GM12878 (cell line): ENCODE measurements around the gene CDC42BPA. TPM values are rescaled to one million over a fixed set of nuclear protein-coding genes. Genes with fewer than 3 reads are reported as not detected.

Experiments used
- ATAC-seq: fragments of 200-7000 bp; cut with Tn5 transposase; 3 replicates; pipeline ENCODE4 v1.9.1; 2020; ENCODE audit warnings: mild to moderate bottlenecking, moderate library complexity
- BruUV-seq: library from RNA; stranded (reverse); fragments of 400-500 nt; replicated peaks from 2 replicates; lab custom pipeline; 2021; lab: Mats Ljungman, UMichigan
- CTCF ChIA-PET: fragments of 300-600 bp; sonication (Branson Sonifier 250); formaldehyde crosslinking; extraction: SDS; loops from one replicate; lab custom pipeline; 2021; ENCODE audit warnings: inconsistent platforms; lab: Yijun Ruan, JAX
- POLR2A ChIA-PET: fragments of 350-600 bp; formaldehyde crosslinking; extraction: SDS; loops from one replicate; lab custom pipeline; 2021; ENCODE audit warnings: inconsistent platforms; lab: Charles Lee
- RAD21 ChIA-PET: fragments of 300-600 bp; sonication (Branson Sonifier 250); formaldehyde crosslinking; loops from one replicate; lab custom pipeline; 2023; ENCODE audit warnings: antibody characterized with exemption; ENCODE audit not compliant: unreplicated experiment; lab: Charles Lee
- SMC1A ChIA-PET: fragments of 300-600 bp; sonication (Branson Sonifier 250); formaldehyde crosslinking; loops from one replicate; lab custom pipeline; 2023; ENCODE audit not compliant: unreplicated experiment, uncharacterized antibody; lab: Charles Lee
- DNase-seq: peaks from one replicate; pipeline ENCODE4 v3.0.0-alpha.2; 2011; ENCODE audit warnings: low read depth, low spot score
- FAIRE-seq: peaks from 3 replicates; lab custom pipeline; 2011; peaks lifted over from hg19 to GRCh38; lab: Jason Lieb, UNC
- H2AFZ ChIP-seq: 2 replicates; pipeline ENCODE4 v1.6.0; 2011; ENCODE audit warnings: low read depth, low read length, control low read depth; ENCODE audit not compliant: control insufficient read depth
- H3K27ac ChIP-seq: 2 replicates; pipeline ENCODE4 v1.5.1; 2011; ENCODE audit warnings: control low read depth; ENCODE audit not compliant: control insufficient read depth, insufficient read depth
- H3K27me3 ChIP-seq, 2 experiments: replicated peaks in 1 of 2; 2 replicates each; pipeline versions ENCODE4 v1.6.0 to v1.6.1; 2011; ENCODE audit warnings: low read length in 1 of 2; ENCODE audit not compliant: control insufficient read depth in 2 of 2, insufficient read depth in 2 of 2
- H3K36me3 ChIP-seq, 2 experiments: 2 replicates each; pipeline ENCODE4 v1.5.1; 2011; ENCODE audit warnings: low read length in 1 of 2; ENCODE audit not compliant: control insufficient read depth in 2 of 2, insufficient read depth in 2 of 2
- H3K4me1 ChIP-seq: 2 replicates; pipeline ENCODE4 v1.6.1; 2011; ENCODE audit warnings: mild to moderate bottlenecking, low read length, moderate library complexity, mixed read lengths; ENCODE audit not compliant: control insufficient read depth, insufficient read depth
- H3K4me2 ChIP-seq: 2 replicates; pipeline ENCODE4 v1.6.0; 2011; ENCODE audit warnings: control low read depth; ENCODE audit not compliant: control insufficient read depth, insufficient read depth
- H3K4me3 ChIP-seq: fragments of 200-600 bp; sonication (generic); 2 replicates; pipeline ENCODE4 v1.5.1; 2016
- H3K79me2 ChIP-seq: 2 replicates; pipeline ENCODE4 v1.6.0; 2011; ENCODE audit warnings: low read length; ENCODE audit not compliant: control insufficient read depth, insufficient read depth
- H3K9ac ChIP-seq: 2 replicates; pipeline ENCODE4 v1.8.0; 2011; ENCODE audit warnings: low read length, control low read depth, mixed read lengths; ENCODE audit not compliant: control insufficient read depth, insufficient read depth
- H3K9me3 ChIP-seq: replicated peaks from 3 replicates; pipeline ENCODE4 v1.5.1; 2011; ENCODE audit warnings: mild to moderate bottlenecking, low read length; ENCODE audit not compliant: control insufficient read depth, insufficient read depth
- H4K20me1 ChIP-seq: 2 replicates; pipeline ENCODE4 v1.6.0; 2011; ENCODE audit not compliant: control insufficient read depth, insufficient read depth
- CUX1 ChIP-seq: IDR thresholded peaks from 2 replicates; pipeline ENCODE4 v1.6.1; 2012; ENCODE audit warnings: improper control_type of control experiment, low read depth, low read length; ENCODE audit not compliant: insufficient replicate concordance
- E4F1 ChIP-seq: fragments of 450-650 bp; IDR thresholded peaks from 2 replicates; pipeline ENCODE4 v1.6.1; 2018; ENCODE audit warnings: borderline replicate concordance, mild to moderate bottlenecking; ENCODE audit not compliant: partially characterized antibody
- MEF2B ChIP-seq: fragments of 450-650 bp; IDR thresholded peaks from 2 replicates; pipeline ENCODE4 v1.6.1; 2018; ENCODE audit warnings: mild to moderate bottlenecking, moderate library complexity; ENCODE audit not compliant: partially characterized antibody, poor library complexity, severe bottlenecking
- MXI1 ChIP-seq: fragments of 150-350 bp; IDR thresholded peaks from 2 replicates; pipeline ENCODE4 v1.6.1; 2011; ENCODE audit warnings: low read depth, mild to moderate bottlenecking, inconsistent platforms, low read length, improper control_type of control experiment
- MYB ChIP-seq: fragments of 150-350 bp; IDR thresholded peaks from 2 replicates; pipeline ENCODE4 v1.6.1; 2014; ENCODE audit warnings: mild to moderate bottlenecking, low read depth, low read length, borderline replicate concordance
- NR2C1 ChIP-seq: fragments of 450-650 bp; IDR thresholded peaks from 2 replicates; pipeline ENCODE4 v1.6.1; 2017; ENCODE audit warnings: antibody characterized with exemption, mild to moderate bottlenecking, moderate library complexity
- SIN3A ChIP-seq: IDR thresholded peaks from 2 replicates; pipeline ENCODE4 v1.6.1; 2012; ENCODE audit warnings: low read depth, low read length, improper control_type of control experiment
- ZBTB11 ChIP-seq: fragments of 450-650 bp; formaldehyde crosslinking; IDR thresholded peaks from 2 replicates; pipeline ENCODE4 v1.5.0; 2022; ENCODE audit warnings: mild to moderate bottlenecking, missing genetic modification characterization
- ZNF24 ChIP-seq: fragments of 450-650 bp; IDR thresholded peaks from 2 replicates; pipeline ENCODE4 v1.6.1; 2017; ENCODE audit warnings: antibody characterized with exemption, mild to moderate bottlenecking
- WGBS: methylation state at CpG from one replicate; pipeline ENCODE4 v1.1.6; 2016; ENCODE audit warnings: low lambda C conversion rate; ENCODE audit not compliant: insufficient replicate concordance, insufficient coverage; ENCODE audit errors: missing lambda C conversion rate; 5-methylcytosine and 5-hydroxymethylcytosine counted together
- in situ Hi-C: fragments of 300-500 bp; cut with MboI; formaldehyde crosslinking; loops from 9 replicates; pipeline ENCODE4 v1.14.3; 2018; ENCODE audit warnings: mixed read lengths
- intact Hi-C: fragments of 100-400 bp; cut with micrococcal nuclease; formaldehyde crosslinking; loops from one replicate; pipeline ENCODE4 v1.14.2; 2022; ENCODE audit not compliant: unreplicated experiment
- polyA plus RNA-seq, 11 experiments: library from polyadenylated mRNA; depleted of rRNA in 4 of 11; unstranded in 6 of 11; stranded (reverse) in 5 of 11; fragments of >200 nt; fragmentation: Nextera tagmentation in 4 of 11; fragmentation: Illumina TruSeq in 1 of 11; extraction: Ambion mirVana in 4 of 11; extraction: Trizol in 1 of 11; gene quantifications; 1 replicate in 1 of 11; 2 replicates in 10 of 11; pipeline versions ENCODE4 v1.2.1 to v1.2.3, GENCODE V29; 2011 to 2016; ENCODE audit warnings: inconsistent platforms in 2 of 11, missing spikeins in 2 of 11, low read depth in 1 of 11
- total RNA-seq, 4 experiments: library from RNA; depleted of rRNA in 3 of 4; stranded (reverse); fragments of >200 nt in 3 of 4; fragmentation: Illumina TruSeq in 1 of 4; extraction: Trizol in 1 of 4; gene quantifications; 2 replicates each; pipeline versions ENCODE4 v1.2.1 to v1.2.3, GENCODE V29; 2013 to 2021

CDC42BPA gene
- total and polyA plus RNA-seq, 10 of the 15 experiments (the other 5 are each of a cell fraction or from before 2014, with no cell fraction given): 0.02 to 0.52 (median 0.10) TPM

- intact Hi-C loops (no loop called here), in situ Hi-C loops (no loop called here)
- Histone ChIP-seq H3K27ac (no peak overlapping the region), H3K4me1 (no peaks in the 10 kb centered on the region), H3K9ac (no peak overlapping the region), H4K20me1 (no peaks in the 10 kb centered on the region), H3K27me3 (no peaks in the 10 kb centered on the region), H3K36me3 (peaks cover 2 to 3% of the 10 kb centered on the region in 2 experiments; a peak in 3 of 4 replicates), H3K4me3 (no peak overlapping the region), H3K9me3 (no peaks in the 10 kb centered on the region), H3K4me2 (no peak overlapping the region), H2AFZ (no peak overlapping the region), H3K79me2 (no peaks in the 10 kb centered on the region)
- BruUV-seq: no TSS peak
- ChIA-PET POLR2A (no interaction called here), RAD21 (interaction anchor here (1.3 kb wide), 1 partner anchor 11 kb away, joined by 3 read pairs; no protein-coding TSS in a partner anchor), CTCF (interaction anchor here (0.7 kb wide), 1 partner anchor 436 kb away, joined by 3 read pairs; no protein-coding TSS in a partner anchor), SMC1A (no interaction called here)
- no peak for DNase-seq
- 75% methylated on average over 18 of the region's 18 CpGs for WGBS
- no peak for FAIRE-seq
- ATAC-seq: no peak
- TF ChIP-seq CUX1: no peak
- no peak for TF ChIP-seq ZBTB11 (CRISPR knock-in tag)
- TF ChIP-seq NR2C1: no peak
- TF ChIP-seq SIN3A: no peak
- no peak for TF ChIP-seq ZNF24
- no peak for TF ChIP-seq MEF2B
- TF ChIP-seq MYB: no peak
- no peak for TF ChIP-seq MXI1
- no peak for TF ChIP-seq E4F1
Measured at GRCh38 chr1:226983247-226983991, 334.9 kb downstream of the CDC42BPA start.
